HepG2 (cell line): Measurements from ENCODE around the gene RAB40C. TPM values are rescaled to one million over a fixed set of nuclear protein-coding genes. Genes with fewer than 3 reads are reported as not detected.

ENCODE experiments used
- ATAC-seq: fragments of 200-7000 bp; cut with Tn5 transposase; 3 replicates; pipeline ENCODE4 v1.9.1; 2020; ENCODE audit warnings: mild to moderate bottlenecking, moderate library complexity
- BruUV-seq: library from RNA; stranded (reverse); fragments of 400-500 nt; replicated peaks from 2 replicates; lab custom pipeline; 2021; lab: Mats Ljungman, UMichigan
- CTCF ChIA-PET: fragments of 300-600 bp; formaldehyde crosslinking; extraction: SDS; loops from one replicate; lab custom pipeline; 2021; ENCODE audit warnings: low total read pairs, inconsistent platforms, low intra/inter-chr PET ratio; lab: Yijun Ruan, JAX
- POLR2A ChIA-PET: fragments of 350-600 bp; sonication (Branson Sonifier 250); formaldehyde crosslinking; loops from one replicate; lab custom pipeline; 2020; ENCODE audit warnings: antibody characterized with exemption, inconsistent platforms; lab: Yijun Ruan, JAX
- DNase-seq: peaks from one replicate; pipeline ENCODE4 v3.0.0-alpha.2; 2015; ENCODE audit warnings: low spot score
- FAIRE-seq: peaks from 3 replicates; lab custom pipeline; 2011; peaks lifted over from hg19 to GRCh38; lab: Jason Lieb, UNC
- H2AFZ ChIP-seq: one replicate; pipeline ENCODE4 v1.6.1; 2011; ENCODE audit warnings: low read length, inconsistent platforms
- H3K27ac ChIP-seq: fragments of 300-600 bp; 3 replicates; pipeline ENCODE4 v1.8.0; 2011; ENCODE audit warnings: mixed run types, mild to moderate bottlenecking, mixed read lengths, low read length, inconsistent platforms; ENCODE audit not compliant: insufficient read depth; ENCODE audit errors: extremely low read length
- H3K27me3 ChIP-seq, 2 experiments: fragments of 200-600 bp in 1 of 2; 2 replicates in 1 of 2; 3 replicates in 1 of 2; pipeline versions ENCODE4 v1.6.0 to v1.8.0; 2011; ENCODE audit warnings: low read length in 2 of 2, mild to moderate bottlenecking in 2 of 2, moderate library complexity in 2 of 2, inconsistent platforms in 1 of 2; ENCODE audit not compliant: insufficient read depth in 2 of 2, control insufficient read depth in 1 of 2
- H3K36me3 ChIP-seq, 2 experiments: fragments of 200-600 bp in 1 of 2; replicated peaks in 1 of 2; 2 replicates in 1 of 2; 3 replicates in 1 of 2; pipeline versions ENCODE4 v1.5.1 to v1.8.0; 2011; ENCODE audit warnings: low read length in 2 of 2, inconsistent platforms in 1 of 2; ENCODE audit not compliant: insufficient read depth in 2 of 2, control insufficient read depth in 1 of 2
- H3K4me1 ChIP-seq: 2 replicates; pipeline ENCODE4 v1.5.1; 2012; ENCODE audit warnings: low read length, inconsistent platforms; ENCODE audit not compliant: insufficient read depth
- H3K4me2 ChIP-seq: 2 replicates; pipeline ENCODE4 v1.6.0; 2011; ENCODE audit warnings: low read depth, low read length, inconsistent platforms
- H3K4me3 ChIP-seq, 3 experiments: fragments of 200-600 bp in 1 of 3; sonication (generic), shearing (Covaris generic) in 1 of 3; replicated peaks in 1 of 3; 2 replicates each; pipeline ENCODE4 v1.5.1; 2011 to 2016; ENCODE audit warnings: low read length in 3 of 3, inconsistent platforms in 2 of 3, low read depth in 2 of 3, mild to moderate bottlenecking in 2 of 3, control low read depth in 1 of 3, mixed read lengths in 1 of 3; ENCODE audit not compliant: insufficient read depth in 1 of 3
- H3K79me2 ChIP-seq: one replicate; pipeline ENCODE4 v1.6.1; 2011; ENCODE audit warnings: low read length, inconsistent platforms; ENCODE audit not compliant: insufficient read depth
- H3K9ac ChIP-seq: 2 replicates; pipeline ENCODE4 v1.6.0; 2011; ENCODE audit warnings: mild to moderate bottlenecking, low read depth, low read length, inconsistent platforms; ENCODE audit not compliant: insufficient read depth
- H3K9me3 ChIP-seq: 2 replicates; pipeline ENCODE4 v1.5.1; 2012; ENCODE audit warnings: mild to moderate bottlenecking, low read length
- H4K20me1 ChIP-seq: 2 replicates; pipeline ENCODE4 v1.6.0; 2011; ENCODE audit warnings: inconsistent platforms, mild to moderate bottlenecking, low read length, moderate library complexity; ENCODE audit not compliant: insufficient read depth
- AKNA ChIP-seq: sonication (generic); formaldehyde crosslinking; IDR thresholded peaks from 2 replicates; pipeline ENCODE4 v1.4.0; 2020; ENCODE audit warnings: missing genetic modification reagents, borderline replicate concordance
- ATF2 ChIP-seq: sonication (generic); formaldehyde crosslinking; IDR thresholded peaks from 2 replicates; pipeline ENCODE4 v1.4.0; 2020; ENCODE audit warnings: missing genetic modification reagents
- CREB1 ChIP-seq, 2 experiments: fragments of 450-650 bp in 1 of 2; IDR thresholded peaks; 2 replicates each; pipeline ENCODE4 v1.6.1; 2016 to 2017; ENCODE audit warnings: control low read depth in 1 of 2, mild to moderate bottlenecking in 1 of 2, missing compliant biosample characterization in 1 of 2, missing genetic modification characterization in 1 of 2
- NR2F2 ChIP-seq: IDR thresholded peaks from 2 replicates; pipeline ENCODE4 v1.6.1; 2012; ENCODE audit warnings: low read depth, inconsistent platforms, borderline replicate concordance
- SKI ChIP-seq: fragments of 450-650 bp; IDR thresholded peaks from one replicate; pipeline ENCODE4 v1.6.1; 2018; ENCODE audit warnings: mild to moderate bottlenecking; ENCODE audit not compliant: partially characterized antibody
- TOPORS ChIP-seq: sonication (generic); formaldehyde crosslinking; IDR thresholded peaks from 2 replicates; pipeline ENCODE4 v1.8.0; 2023; ENCODE audit warnings: mild to moderate bottlenecking, missing genetic modification reagents
- ZBTB42 ChIP-seq: sonication (generic); formaldehyde crosslinking; IDR thresholded peaks from 2 replicates; pipeline ENCODE4 v1.5.0; 2020; ENCODE audit warnings: mild to moderate bottlenecking, missing genetic modification reagents
- ZFP36L2 ChIP-seq: sonication (generic); formaldehyde crosslinking; IDR thresholded peaks from 2 replicates; pipeline ENCODE4 v1.4.0; 2020; ENCODE audit warnings: missing genetic modification reagents
- ZNF660 ChIP-seq: sonication (generic); formaldehyde crosslinking; IDR thresholded peaks from 2 replicates; pipeline ENCODE4 v1.5.1; 2020; ENCODE audit warnings: mild to moderate bottlenecking, low read depth, missing genetic modification reagents, borderline replicate concordance
- WGBS: methylation state at CpG from one replicate; pipeline ENCODE4 v1.1.6; 2017; ENCODE audit warnings: low lambda C conversion rate; 5-methylcytosine and 5-hydroxymethylcytosine counted together
- in situ Hi-C: cut with HindIII; loops from 2 replicates; pipeline ENCODE4 v1.10.0; 2017; ENCODE audit warnings: low pct_unique_long_range_greater_than_20kb; ENCODE audit not compliant: extremely low pct_ligation_motif_present
- intact Hi-C: fragments of 100-400 bp; cut with micrococcal nuclease; formaldehyde crosslinking; loops from one replicate; pipeline ENCODE4 v1.10.0; 2022; ENCODE audit not compliant: unreplicated experiment
- polyA plus RNA-seq, 8 experiments: library from polyadenylated mRNA; depleted of rRNA in 3 of 8; stranded (reverse) in 7 of 8; unstranded in 1 of 8; fragments of >200 nt; fragmentation: Illumina TruSeq in 4 of 8; extraction: Trizol in 4 of 8; gene quantifications; 2 replicates each; pipeline versions ENCODE4 v1.2.1 to v1.2.3, GENCODE V29; 2011 to 2016; ENCODE audit warnings: low read depth in 4 of 8, missing spikeins in 1 of 8, mixed read lengths in 1 of 8; ENCODE audit not compliant: insufficient read depth in 1 of 8
- total RNA-seq, 5 experiments: library from RNA; depleted of rRNA; stranded (reverse); fragments of >200 nt; fragmentation: Illumina TruSeq; extraction: Trizol; gene quantifications; 2 replicates each; pipeline ENCODE4 v1.2.3, GENCODE V29; 2016; ENCODE audit warnings: low read depth in 1 of 5

Gene RAB40C
- total and polyA plus RNA-seq, 2 of the 13 experiments (the other 11 are each of a cell fraction or from before 2014, with no cell fraction given), result 7.7 to 11.5 TPM

GRCh38 chr16:622920-623280 is 33.0 kb downstream of the RAB40C start (continued):
- TF ChIP-seq AKNA, result no peak
- no peak for TF ChIP-seq ZFP36L2 (CRISPR knock-in tag)
- TF ChIP-seq SKI, result no peak
- no peak for TF ChIP-seq ZBTB42

- Histone ChIP-seq H3K36me3 (peaks cover 4% of the 10 kb centered on the region in 2 experiments; a peak in 2 of 5 replicates), H3K4me3 (no peak overlapping the region), H3K4me2 (no peak overlapping the region), H3K27ac (no peak overlapping the region), H3K9ac (no peak overlapping the region), H4K20me1 (no peaks in the 10 kb centered on the region), H2AFZ (no peak overlapping the region), H3K9me3 (no peaks in the 10 kb centered on the region), H3K79me2 (no peaks in the 10 kb centered on the region), H3K27me3 (no peaks in the 10 kb centered on the region), H3K4me1 (peaks cover 9% of the 10 kb centered on the region)
- DNase-seq (no peak), ATAC-seq (no peak), FAIRE-seq (no peak)
- 91% methylated on average over 10 of the region's 10 CpGs for WGBS
- intact Hi-C loops (no loop called here), in situ Hi-C loops (no loop called here)
- CTCF ChIA-PET, result no interaction called here
- POLR2A ChIA-PET, result interaction anchor here (0.8 kb wide), 1 partner anchor 12 kb away, joined by 3 read pairs; the partner anchor contains the start of gene METTL26
- TF ChIP-seq ZNF660 (CRISPR knock-in tag) (no peak), CREB1 (IDR thresholded peaks at IDR 0.05) (0 out of 2 replicates have a peak, but pooled peaks have one; percentile 10), CREB1 (CRISPR knock-in tag; IDR thresholded peaks at IDR 0.05) (no peak), NR2F2 (no peak), ATF2 (CRISPR knock-in tag) (no peak), TOPORS (CRISPR knock-in tag) (no peak)
- no TSS peak for BruUV-seq
These were observed 34.7 kb downstream of the RAB40C start for GRCh38 chr16:624526-625070.
